ENCODE data around the gene LDB2.

- TF ChIP-seq CTCF (conservative IDR thresholded peaks at IDR 0.05; ENCODE audit: low read length) (no peak), EZH2phosphoT487 (IDR thresholded peaks at IDR 0.05; ENCODE audit: borderline replicate concordance) (no peak)
Measured at GRCh38 chr4:16802044-16802443, 96.4 kb downstream of the LDB2 start.

Measured in Loucy (cell line).